ENCODE results near the gene RARS1. TPM values are rescaled to one million over a fixed set of nuclear protein-coding genes. Genes with fewer than 3 reads are reported as not detected.
"Not testable (repeated sequence)": the region's sequence is repeated elsewhere in the genome, so short reads cannot be mapped to it uniquely, and the experiment has no call there.

Gene RARS1
- total RNA-seq, 1 donor from 2014 or later = 94.6 TPM

- H3K36me3 Mint-ChIP-seq (ENCODE audit: insufficient read depth) = no peaks in the 10 kb centered on the region
- H3K9me3 Mint-ChIP-seq (ENCODE audit: low read depth) = no peaks in the 10 kb centered on the region
- no peak for DNase-seq (ENCODE audit: low spot score, unreplicated experiment)
- no peak overlapping the region for H3K27ac Mint-ChIP-seq
- H3K27me3 Mint-ChIP-seq = peaks cover 45% of the 10 kb centered on the region
- no peak overlapping the region for H3K4me3 Mint-ChIP-seq (ENCODE audit: low read depth)
- H3K4me1 Mint-ChIP-seq (ENCODE audit: low read depth) = no peaks in the 10 kb centered on the region
- TF ChIP-seq, protein P1, sequence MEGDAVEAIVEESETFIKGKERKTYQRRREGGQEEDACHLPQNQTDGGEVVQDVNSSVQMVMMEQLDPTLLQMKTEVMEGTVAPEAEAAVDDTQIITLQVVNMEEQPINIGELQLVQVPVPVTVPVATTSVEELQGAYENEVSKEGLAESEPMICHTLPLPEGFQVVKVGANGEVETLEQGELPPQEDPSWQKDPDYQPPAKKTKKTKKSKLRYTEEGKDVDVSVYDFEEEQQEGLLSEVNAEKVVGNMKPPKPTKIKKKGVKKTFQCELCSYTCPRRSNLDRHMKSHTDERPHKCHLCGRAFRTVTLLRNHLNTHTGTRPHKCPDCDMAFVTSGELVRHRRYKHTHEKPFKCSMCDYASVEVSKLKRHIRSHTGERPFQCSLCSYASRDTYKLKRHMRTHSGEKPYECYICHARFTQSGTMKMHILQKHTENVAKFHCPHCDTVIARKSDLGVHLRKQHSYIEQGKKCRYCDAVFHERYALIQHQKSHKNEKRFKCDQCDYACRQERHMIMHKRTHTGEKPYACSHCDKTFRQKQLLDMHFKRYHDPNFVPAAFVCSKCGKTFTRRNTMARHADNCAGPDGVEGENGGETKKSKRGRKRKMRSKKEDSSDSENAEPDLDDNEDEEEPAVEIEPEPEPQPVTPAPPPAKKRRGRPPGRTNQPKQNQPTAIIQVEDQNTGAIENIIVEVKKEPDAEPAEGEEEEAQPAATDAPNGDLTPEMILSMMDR (IDR thresholded peaks at IDR 0.05; ENCODE audit: unreplicated experiment) = no peak
Observed at GRCh38 chr5:168531987-168532864, 46.0 kb downstream of the RARS1 start.

GRCh38 chr5:168534351-168534750 lies 48.1 kb downstream of the RARS1 start:
- H3K36me3 Mint-ChIP-seq (ENCODE audit: insufficient read depth); DNase-seq (ENCODE audit: low spot score, unreplicated experiment); H3K9me3 Mint-ChIP-seq (ENCODE audit: low read depth); H3K4me3 Mint-ChIP-seq (ENCODE audit: low read depth); H3K27ac Mint-ChIP-seq; H3K4me1 Mint-ChIP-seq (ENCODE audit: low read depth): not testable (repeated sequence)
- H3K27me3 Mint-ChIP-seq = peaks cover 39% of the 10 kb centered on the region

- Mint-ChIP-seq H3K9me3 (ENCODE audit: low read depth) (no peaks in the 10 kb centered on the region), H3K4me3 (ENCODE audit: low read depth) (no peak overlapping the region), H3K36me3 (ENCODE audit: insufficient read depth) (peaks cover under 1% of the 10 kb centered on the region), H3K27me3 (peaks cover 17% of the 10 kb centered on the region), H3K4me1 (ENCODE audit: low read depth) (no peaks in the 10 kb centered on the region), H3K27ac (no peak overlapping the region)
- DNase-seq (ENCODE audit: low spot score, unreplicated experiment) = no peak
- TF ChIP-seq, protein P1 (IDR thresholded peaks at IDR 0.05; ENCODE audit: unreplicated experiment) = no peak
Observed at GRCh38 chr5:168537176-168537575, 50.9 kb downstream of the RARS1 start.

DNA sequence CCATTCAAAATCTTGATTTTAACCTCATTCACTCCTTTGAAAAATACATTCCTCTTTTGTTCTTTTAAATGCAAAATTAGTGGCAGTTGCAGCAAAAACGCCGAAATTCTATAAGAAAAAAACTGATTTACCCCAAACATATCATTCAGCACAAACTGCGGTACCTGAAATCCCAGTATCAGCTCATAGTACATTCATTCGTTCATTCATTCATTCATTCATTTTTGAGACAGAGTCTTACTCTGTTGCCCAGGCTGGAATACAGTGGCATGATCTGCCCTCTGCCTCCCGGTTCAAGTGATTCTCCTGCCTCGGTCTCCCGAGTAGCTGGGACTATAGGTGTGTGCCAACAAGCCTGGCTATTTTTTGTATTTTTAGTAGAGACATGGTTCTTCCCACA lies 63.3 kb downstream of the RARS1 start:
- H3K27ac Mint-ChIP-seq = no peak overlapping the region
- TF ChIP-seq, protein P1 (IDR thresholded peaks at IDR 0.05; ENCODE audit: unreplicated experiment) = no peak
- DNase-seq (ENCODE audit: low spot score, unreplicated experiment) = no peak
- H3K4me3 Mint-ChIP-seq (ENCODE audit: low read depth) = no peak overlapping the region
- H3K9me3 Mint-ChIP-seq (ENCODE audit: low read depth) = no peaks in the 10 kb centered on the region
- H3K4me1 Mint-ChIP-seq (ENCODE audit: low read depth) = no peaks in the 10 kb centered on the region
- peaks cover 38% of the 10 kb centered on the region for H3K36me3 Mint-ChIP-seq (ENCODE audit: insufficient read depth)
- no peaks in the 10 kb centered on the region for H3K27me3 Mint-ChIP-seq

- H3K4me1 Mint-ChIP-seq (ENCODE audit: low read depth) = no peaks in the 10 kb centered on the region
- H3K36me3 Mint-ChIP-seq (ENCODE audit: insufficient read depth) = peaks cover 35% of the 10 kb centered on the region
- DNase-seq (ENCODE audit: low spot score, unreplicated experiment) = no peak
- TF ChIP-seq, protein P1 (IDR thresholded peaks at IDR 0.05; ENCODE audit: unreplicated experiment) = no peak
- H3K27ac Mint-ChIP-seq = no peak overlapping the region
- no peaks in the 10 kb centered on the region for H3K9me3 Mint-ChIP-seq (ENCODE audit: low read depth)
- no peaks in the 10 kb centered on the region for H3K27me3 Mint-ChIP-seq
- no peak overlapping the region for H3K4me3 Mint-ChIP-seq (ENCODE audit: low read depth)
Observed at GRCh38 chr5:168550656-168551055, 64.4 kb downstream of the RARS1 start.

DNA sequence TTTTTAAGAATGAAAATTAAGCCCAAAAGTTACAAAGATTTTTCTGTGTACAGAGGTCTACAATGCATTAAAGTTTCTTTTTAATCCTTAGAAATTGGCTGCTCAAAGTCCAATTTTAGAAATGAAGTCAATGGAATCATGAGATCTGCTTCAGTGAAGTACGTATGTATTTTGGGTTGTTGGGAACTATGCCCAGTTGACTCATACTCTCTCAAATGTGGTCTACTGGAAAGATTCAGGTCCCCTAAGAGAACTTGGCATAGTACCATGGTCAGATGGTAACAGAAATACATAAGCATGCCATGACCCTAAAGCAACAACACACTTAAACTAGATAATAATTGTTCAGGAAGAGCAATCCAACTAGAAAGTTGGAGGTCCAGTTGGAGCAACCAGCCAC lies 65.9 kb downstream of the RARS1 start:
- no peak overlapping the region for H3K27ac Mint-ChIP-seq
- no peak for DNase-seq (ENCODE audit: low spot score, unreplicated experiment)
- H3K27me3 Mint-ChIP-seq = no peaks in the 10 kb centered on the region
- H3K4me1 Mint-ChIP-seq (ENCODE audit: low read depth) = no peaks in the 10 kb centered on the region
- no peaks in the 10 kb centered on the region for H3K9me3 Mint-ChIP-seq (ENCODE audit: low read depth)
- TF ChIP-seq, protein P1 (IDR thresholded peaks at IDR 0.05; ENCODE audit: unreplicated experiment) = no peak
- peaks cover 37% of the 10 kb centered on the region for H3K36me3 Mint-ChIP-seq (ENCODE audit: insufficient read depth)
- no peak overlapping the region for H3K4me3 Mint-ChIP-seq (ENCODE audit: low read depth)

Data from progenitor cell of endocrine pancreas (in vitro differentiated cells).